GM08714 (cell line): Measurements from ENCODE around the gene LTO1.
"Not testable (repeated sequence)": the region's sequence is repeated elsewhere in the genome, so short reads cannot be mapped to it uniquely, and the experiment has no call there.

Source experiments
- H3K4me3 ChIP-seq: fragments of 200-500 bp; sonication (Bioruptor generic); 2 replicates; pipeline ENCODE4 v1.5.1; 2014; ENCODE audit warnings: mild to moderate bottlenecking, low read length, inconsistent platforms
- ZNF274 ChIP-seq: IDR thresholded peaks from 2 replicates; pipeline ENCODE4 v1.6.1; 2012; ENCODE audit warnings: mild to moderate bottlenecking, low read depth, low read length

LTO1 gene

DNA sequence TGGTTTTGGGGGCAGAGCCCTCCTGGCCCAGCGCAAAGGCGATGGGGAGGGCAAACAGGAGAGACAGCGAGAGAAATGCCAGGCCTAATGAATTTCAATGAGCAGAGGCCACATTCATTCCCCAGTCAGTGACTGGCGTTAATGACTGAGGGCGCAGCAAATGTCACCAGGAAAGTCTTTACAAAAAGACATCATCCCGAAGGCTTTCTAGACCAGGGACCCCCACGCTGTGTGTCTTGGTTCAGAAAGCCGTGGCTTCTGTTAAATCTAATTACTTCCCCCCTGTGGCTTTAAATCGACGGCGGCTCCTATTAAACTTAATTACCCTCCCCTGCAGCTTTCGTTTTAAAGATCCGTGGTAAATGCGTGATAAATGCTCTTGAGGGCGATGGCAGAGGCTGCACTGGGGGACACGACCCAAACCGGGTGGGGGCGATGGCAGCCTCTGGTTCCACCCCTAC lies 30.2 kb upstream of the LTO1 start:
- no peak for TF ChIP-seq ZNF274
- no peak overlapping the region for H3K4me3 ChIP-seq

DNA sequence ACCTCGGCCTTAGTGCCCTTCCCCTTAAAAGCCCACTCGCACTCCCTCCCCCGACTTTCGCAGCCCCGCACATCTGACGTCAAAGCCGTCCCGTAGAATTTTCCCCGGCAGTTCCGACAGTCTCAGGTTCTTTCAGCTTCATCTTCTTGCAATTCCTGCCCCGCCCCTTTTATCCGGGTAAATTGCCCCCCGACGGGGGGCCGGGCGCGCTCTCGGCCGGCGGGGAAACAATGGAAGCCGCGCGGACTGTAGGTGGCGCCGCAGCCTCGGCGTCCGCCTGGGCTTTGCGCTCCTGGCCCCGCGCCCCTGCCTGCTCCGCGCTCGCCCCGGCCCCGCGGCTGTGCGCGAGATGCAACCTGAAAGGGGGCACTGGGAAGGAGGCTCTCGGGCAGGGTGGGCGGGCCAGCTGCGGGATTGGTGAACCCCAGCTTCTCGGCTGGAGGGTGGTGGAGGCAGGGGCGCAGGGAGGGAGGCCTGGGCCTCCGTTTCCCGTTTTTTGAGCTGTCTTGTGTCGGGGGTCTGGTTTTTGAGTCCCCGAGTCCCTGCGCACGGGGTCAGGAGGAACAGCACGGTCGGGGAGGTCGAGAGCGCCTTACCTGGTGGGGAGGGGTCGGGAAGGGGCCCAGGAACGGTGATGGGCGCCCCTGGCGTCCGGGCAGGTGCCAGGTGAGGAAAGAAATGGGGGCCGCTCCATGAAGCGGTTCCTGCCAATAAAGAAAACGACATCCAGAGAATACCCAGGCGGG lies 29.5 kb upstream of the LTO1 start:
- TF ChIP-seq ZNF274, result no peak
- H3K4me3 ChIP-seq, result no peak overlapping the region

- no peak within 1 kb of the TSS for H3K4me3 ChIP-seq
Observed at GRCh38 chr11:69703768-69704507, 28.8 kb upstream of the LTO1 start, which contains the start of gene FGF19. TSS of gene FGF19 (minus strand) at chr11:69704022. CDS start at chr11:69703876, 146 bp downstream.

DNA sequence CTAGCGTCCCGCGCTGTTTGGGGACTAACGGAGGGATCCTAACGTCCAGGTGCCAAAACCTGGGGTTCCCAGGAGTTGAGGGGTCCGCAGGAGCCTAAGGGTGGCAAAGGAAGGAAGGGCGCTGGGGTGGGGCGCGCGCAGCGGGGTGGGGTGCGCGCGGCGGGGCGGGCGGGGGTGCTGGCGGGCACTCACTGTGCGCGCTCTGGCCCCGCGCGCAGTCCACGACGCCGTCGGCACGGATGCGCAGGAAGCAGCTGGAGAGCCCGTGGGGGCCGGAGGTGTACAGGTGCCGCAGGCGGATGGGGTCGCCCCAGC lies 28.3 kb upstream of the LTO1 start:
- H3K4me3 ChIP-seq, result no peak overlapping the region

More at GRCh38 chr11:69703768-69704507, 28.8 kb upstream of the LTO1 start, which contains the start of gene FGF19:
- no peak for TF ChIP-seq ZNF274

GRCh38 chr11:69702769-69703452 lies 27.8 kb upstream of the LTO1 start:
- H3K4me3 ChIP-seq, result no peak overlapping the region
- TF ChIP-seq ZNF274, result no peak

More for the DNA sequence above, 28.3 kb upstream of the LTO1 start:
- TF ChIP-seq ZNF274, result no peak

GRCh38 chr11:69702239-69702691 lies 27.1 kb upstream of the LTO1 start:
- no peak for TF ChIP-seq ZNF274
- H3K4me3 ChIP-seq, result no peak overlapping the region

- no peak for TF ChIP-seq ZNF274
- H3K4me3 ChIP-seq, result no peak overlapping the region
Observed at GRCh38 chr11:69700278-69701140, 25.4 kb upstream of the LTO1 start.

DNA sequence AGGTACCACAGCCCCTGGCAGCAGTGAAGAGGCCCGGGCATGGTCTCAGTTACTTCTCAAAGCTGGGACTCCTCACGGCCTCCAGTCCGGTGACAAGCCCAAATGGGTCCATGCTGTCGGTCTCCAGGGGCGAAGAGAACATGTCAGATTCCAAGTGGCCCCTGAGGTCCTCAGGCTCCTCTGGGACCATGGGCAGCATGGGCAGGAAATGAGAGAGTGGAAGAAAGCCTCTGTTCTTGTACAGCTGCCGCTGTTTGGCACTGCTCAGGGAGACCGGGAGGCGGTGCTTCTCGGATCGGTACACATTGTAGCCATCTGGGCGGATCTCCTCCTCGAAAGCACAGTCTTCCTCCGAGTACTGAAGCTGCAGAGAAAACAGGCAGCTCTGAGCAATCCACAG lies 24.1 kb upstream of the LTO1 start:
- TF ChIP-seq ZNF274, result no peak
- H3K4me3 ChIP-seq, result no peak overlapping the region

DNA sequence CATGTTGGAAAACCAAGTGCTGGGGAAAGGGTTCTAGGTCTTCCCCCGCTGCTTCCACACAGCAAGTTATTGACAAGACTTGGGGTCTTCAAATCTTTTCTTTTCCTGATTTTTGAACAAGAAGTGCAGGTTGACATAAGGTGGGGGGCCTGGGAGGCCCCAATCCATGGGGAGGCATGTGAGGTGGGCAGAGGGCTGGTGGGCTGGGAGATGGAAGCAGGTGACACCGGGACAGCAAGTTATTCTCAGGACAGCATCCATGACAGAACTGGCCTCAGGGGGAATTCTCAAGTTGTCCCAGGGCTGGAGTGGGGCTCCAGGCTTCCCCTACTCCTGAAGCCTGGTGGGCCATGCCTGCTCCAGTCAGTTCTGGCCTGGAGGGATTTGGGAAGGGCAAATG lies 23.2 kb upstream of the LTO1 start:
- H3K4me3 ChIP-seq, result no peak overlapping the region
- TF ChIP-seq ZNF274, result no peak

DNA sequence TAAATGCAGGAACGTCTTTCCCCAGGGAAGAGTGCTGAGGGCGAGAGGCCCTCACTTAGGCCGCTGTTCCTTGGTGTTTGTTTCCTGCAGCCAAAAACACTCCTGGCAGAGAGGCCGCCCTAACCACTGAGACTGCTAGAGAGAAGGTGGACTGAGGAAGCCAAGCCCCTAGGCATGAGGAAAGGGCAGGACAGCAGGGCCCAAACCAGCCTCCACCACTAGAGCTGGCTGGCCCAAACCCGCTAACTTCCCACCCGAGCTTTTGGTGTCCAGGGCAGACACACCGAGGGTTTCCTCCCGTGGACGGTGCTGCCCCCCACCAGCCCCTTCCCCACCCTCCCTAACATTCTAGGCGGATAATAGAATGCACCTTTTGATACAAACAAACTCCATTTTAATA lies 22.7 kb upstream of the LTO1 start:
- H3K4me3 ChIP-seq, result no peak overlapping the region
- no peak for TF ChIP-seq ZNF274

GRCh38 chr11:69697469-69697843 lies 22.3 kb upstream of the LTO1 start:
- no peak overlapping the region for H3K4me3 ChIP-seq
- TF ChIP-seq ZNF274, result no peak

DNA sequence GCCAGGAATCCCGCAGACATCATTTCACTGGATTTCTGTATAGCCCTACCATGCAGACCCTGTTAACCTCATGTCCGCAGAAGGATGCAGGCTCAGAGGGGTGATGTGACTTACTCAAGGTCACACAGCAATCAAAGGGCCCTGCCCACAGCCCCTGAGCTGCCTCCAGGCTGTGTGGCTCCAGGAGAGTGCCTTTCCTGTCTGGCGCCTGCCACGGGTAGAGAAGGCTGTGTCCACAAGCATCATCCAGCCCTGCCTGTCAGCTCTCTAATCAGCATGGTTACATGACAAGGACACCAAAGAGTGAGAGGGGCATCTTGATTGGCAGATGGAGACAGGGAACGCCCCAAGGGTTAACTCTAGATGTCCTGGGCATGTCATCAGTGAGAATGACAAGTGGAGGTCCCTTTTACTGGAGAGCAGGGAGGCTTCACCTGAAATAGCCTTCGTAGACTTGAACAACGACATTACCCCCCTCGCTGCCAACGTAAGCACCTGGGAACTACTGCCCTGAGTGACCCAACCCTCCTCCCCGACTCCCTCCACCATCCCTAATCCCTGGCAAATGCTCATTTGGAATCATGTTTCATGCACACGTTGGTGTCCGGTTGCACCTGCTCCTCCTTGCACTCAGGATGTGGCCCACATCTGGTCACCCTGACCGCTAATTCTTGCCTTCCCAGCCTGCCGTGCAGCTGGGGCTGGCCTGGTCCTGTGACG lies 21.8 kb upstream of the LTO1 start:
- no peak for TF ChIP-seq ZNF274
- H3K4me3 ChIP-seq, result no peak overlapping the region

DNA sequence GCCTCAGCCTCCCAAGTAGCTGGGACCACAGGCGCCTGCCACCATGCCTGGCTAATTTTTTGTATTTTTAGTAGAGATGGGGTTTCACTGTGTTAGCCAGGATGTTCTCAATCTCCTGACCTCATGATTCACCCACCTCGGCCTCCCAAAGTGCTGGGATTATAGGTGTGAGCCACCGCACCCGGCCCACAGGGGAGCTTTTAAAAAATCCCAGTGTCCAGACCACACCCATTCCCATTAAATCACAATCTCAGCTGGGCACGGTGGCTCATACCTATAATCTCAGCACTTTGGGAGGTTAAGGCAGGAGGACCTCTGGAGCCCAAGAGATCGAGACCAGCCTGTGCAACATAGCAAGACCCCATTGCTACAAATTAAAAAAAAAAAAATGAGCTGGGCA lies 20.8 kb upstream of the LTO1 start:
- H3K4me3 ChIP-seq, result not testable (repeated sequence)
